Activated naive CD4-positive, alpha-beta T cell treated with anti-CD3 and anti-CD28 coated beads, Interleukin-2, amount 50 U/mL, for 24 hours (primary cell): ENCODE results near the gene KRT7.
"Not testable (repeated sequence)": the region's sequence is repeated elsewhere in the genome, so short reads cannot be mapped to it uniquely, and the experiment has no call there.

Experiments
- H3K27ac Mint-ChIP-seq: one replicate; pipeline ENCODE4 v1.8.0; 2021; ENCODE audit warnings: mild to moderate bottlenecking, mixed read lengths
- H3K27me3 Mint-ChIP-seq: one replicate; pipeline ENCODE4 v1.8.0; 2021; ENCODE audit warnings: mixed read lengths
- H3K36me3 Mint-ChIP-seq: one replicate; pipeline ENCODE4 v1.8.0; 2021; ENCODE audit warnings: mixed read lengths
- H3K4me1 Mint-ChIP-seq: one replicate; pipeline ENCODE4 v1.8.0; 2021; ENCODE audit warnings: mixed read lengths
- H3K4me3 Mint-ChIP-seq: one replicate; pipeline ENCODE4 v1.8.0; 2021; ENCODE audit warnings: mild to moderate bottlenecking, mixed read lengths
- H3K9me3 Mint-ChIP-seq: one replicate; pipeline ENCODE4 v1.8.0; 2021; ENCODE audit warnings: mixed read lengths

The KRT7 gene

GRCh38 chr12:52279422-52280318 is 46.6 kb downstream of the KRT7 start:
- no peak overlapping the region for H3K4me3 Mint-ChIP-seq
- H3K36me3 Mint-ChIP-seq, result no peaks in the 10 kb centered on the region
- peaks cover 5% of the 10 kb centered on the region for H3K4me1 Mint-ChIP-seq
- no peak overlapping the region for H3K27ac Mint-ChIP-seq
- H3K9me3 Mint-ChIP-seq, result no peaks in the 10 kb centered on the region
- H3K27me3 Mint-ChIP-seq, result no peaks in the 10 kb centered on the region

DNA sequence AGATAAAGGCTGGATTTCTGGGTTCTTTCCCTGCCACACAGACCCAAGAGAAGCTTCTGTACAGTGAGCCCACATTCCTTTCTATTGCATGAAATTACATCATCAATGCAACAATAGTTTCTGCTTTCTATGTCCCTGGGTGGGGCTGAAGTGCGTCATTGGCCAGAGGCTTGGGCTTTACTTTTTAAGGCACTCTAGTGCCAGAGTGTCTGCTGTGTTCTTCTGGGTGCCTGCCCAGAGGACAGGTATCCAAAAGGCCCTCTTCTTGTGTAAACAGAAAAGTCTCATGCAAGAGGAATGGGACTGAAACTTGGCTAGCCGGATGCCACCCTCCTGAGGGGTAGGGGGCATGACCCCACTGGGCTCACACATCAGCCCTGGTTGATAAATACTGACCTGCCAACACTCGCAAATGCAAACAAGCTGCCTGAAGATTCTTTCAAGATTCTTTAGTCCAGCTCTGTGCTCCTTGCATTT is 47.3 kb downstream of the KRT7 start:
- H3K9me3 Mint-ChIP-seq, result no peaks in the 10 kb centered on the region
- no peaks in the 10 kb centered on the region for H3K36me3 Mint-ChIP-seq
- H3K4me3 Mint-ChIP-seq, result no peak overlapping the region
- H3K4me1 Mint-ChIP-seq, result peaks cover 5% of the 10 kb centered on the region
- H3K27me3 Mint-ChIP-seq, result no peaks in the 10 kb centered on the region
- H3K27ac Mint-ChIP-seq, result no peak overlapping the region

- Mint-ChIP-seq H3K9me3 (no peaks in the 10 kb centered on the region), H3K27ac (no peak overlapping the region), H3K4me3 (no peak overlapping the region), H3K4me1 (peaks cover 5% of the 10 kb centered on the region), H3K36me3 (no peaks in the 10 kb centered on the region), H3K27me3 (no peaks in the 10 kb centered on the region)
Measured at GRCh38 chr12:52280796-52281560, 47.9 kb downstream of the KRT7 start.

GRCh38 chr12:52284562-52285171 is 51.6 kb downstream of the KRT7 start:
- Mint-ChIP-seq H3K27ac (no peak overlapping the region), H3K9me3 (no peaks in the 10 kb centered on the region), H3K4me3 (no peak overlapping the region), H3K4me1 (peaks cover 7% of the 10 kb centered on the region), H3K36me3 (no peaks in the 10 kb centered on the region), H3K27me3 (no peaks in the 10 kb centered on the region)

- H3K27ac Mint-ChIP-seq, result no peak overlapping the region
- no peaks in the 10 kb centered on the region for H3K9me3 Mint-ChIP-seq
- no peaks in the 10 kb centered on the region for H3K36me3 Mint-ChIP-seq
- H3K27me3 Mint-ChIP-seq, result no peaks in the 10 kb centered on the region
- H3K4me3 Mint-ChIP-seq, result no peak overlapping the region
- H3K4me1 Mint-ChIP-seq, result peaks cover 7% of the 10 kb centered on the region
Measured at GRCh38 chr12:52285172-52285745, 52.2 kb downstream of the KRT7 start.

- Mint-ChIP-seq H3K9me3 (no peaks in the 10 kb centered on the region), H3K4me3 (no peak overlapping the region), H3K27me3 (no peaks in the 10 kb centered on the region), H3K36me3 (no peaks in the 10 kb centered on the region), H3K4me1 (peaks cover 7% of the 10 kb centered on the region), H3K27ac (no peak overlapping the region)
Measured at GRCh38 chr12:52285851-52286530, 52.9 kb downstream of the KRT7 start.

DNA sequence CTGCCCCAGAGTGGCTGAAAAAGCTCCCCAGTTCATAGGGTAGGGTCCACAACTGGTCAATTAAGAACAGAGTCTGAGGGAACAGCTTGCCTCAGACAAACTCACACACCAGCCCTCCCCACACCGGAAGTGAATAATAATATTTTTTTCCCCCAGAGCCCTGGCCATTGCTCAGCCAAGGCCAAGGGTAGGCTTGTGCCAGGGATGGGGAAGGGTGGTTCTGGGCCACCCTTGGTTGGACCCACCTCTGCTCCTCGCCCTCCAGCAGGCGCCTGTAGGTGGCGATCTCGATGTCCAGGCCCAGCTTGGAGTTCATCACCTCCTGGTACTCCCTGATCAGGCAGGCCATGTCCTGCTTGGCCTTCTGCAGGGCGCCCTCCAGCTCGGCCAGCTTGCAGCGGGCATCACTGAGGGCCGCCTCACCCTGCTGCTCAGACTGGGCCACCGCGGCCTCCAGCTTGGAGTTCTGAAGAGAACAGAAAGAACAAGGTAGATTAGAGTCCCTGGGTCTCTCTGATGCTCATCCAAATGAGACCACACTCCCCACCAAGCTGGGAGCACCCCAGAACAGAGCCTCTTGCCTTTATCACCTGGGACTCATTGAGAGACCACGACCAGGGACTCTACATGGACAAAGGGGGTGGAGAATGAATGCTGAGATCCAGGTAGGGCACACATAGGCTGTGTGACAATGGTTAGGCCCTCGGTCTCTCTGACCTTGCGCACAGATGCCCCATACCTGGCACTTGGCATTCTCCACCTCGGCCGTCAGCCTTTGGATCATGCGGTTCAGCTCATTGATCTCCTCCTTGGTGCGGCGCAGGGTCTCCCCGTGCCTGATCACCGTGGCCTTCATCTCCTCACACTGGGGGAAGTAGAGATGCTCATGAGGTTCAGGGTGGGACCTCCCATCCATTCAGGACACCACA is 54.1 kb downstream of the KRT7 start:
- H3K27ac Mint-ChIP-seq, H3K4me3 Mint-ChIP-seq, H3K36me3 Mint-ChIP-seq, H3K4me1 Mint-ChIP-seq, H3K9me3 Mint-ChIP-seq, H3K27me3 Mint-ChIP-seq: not testable (repeated sequence)

DNA sequence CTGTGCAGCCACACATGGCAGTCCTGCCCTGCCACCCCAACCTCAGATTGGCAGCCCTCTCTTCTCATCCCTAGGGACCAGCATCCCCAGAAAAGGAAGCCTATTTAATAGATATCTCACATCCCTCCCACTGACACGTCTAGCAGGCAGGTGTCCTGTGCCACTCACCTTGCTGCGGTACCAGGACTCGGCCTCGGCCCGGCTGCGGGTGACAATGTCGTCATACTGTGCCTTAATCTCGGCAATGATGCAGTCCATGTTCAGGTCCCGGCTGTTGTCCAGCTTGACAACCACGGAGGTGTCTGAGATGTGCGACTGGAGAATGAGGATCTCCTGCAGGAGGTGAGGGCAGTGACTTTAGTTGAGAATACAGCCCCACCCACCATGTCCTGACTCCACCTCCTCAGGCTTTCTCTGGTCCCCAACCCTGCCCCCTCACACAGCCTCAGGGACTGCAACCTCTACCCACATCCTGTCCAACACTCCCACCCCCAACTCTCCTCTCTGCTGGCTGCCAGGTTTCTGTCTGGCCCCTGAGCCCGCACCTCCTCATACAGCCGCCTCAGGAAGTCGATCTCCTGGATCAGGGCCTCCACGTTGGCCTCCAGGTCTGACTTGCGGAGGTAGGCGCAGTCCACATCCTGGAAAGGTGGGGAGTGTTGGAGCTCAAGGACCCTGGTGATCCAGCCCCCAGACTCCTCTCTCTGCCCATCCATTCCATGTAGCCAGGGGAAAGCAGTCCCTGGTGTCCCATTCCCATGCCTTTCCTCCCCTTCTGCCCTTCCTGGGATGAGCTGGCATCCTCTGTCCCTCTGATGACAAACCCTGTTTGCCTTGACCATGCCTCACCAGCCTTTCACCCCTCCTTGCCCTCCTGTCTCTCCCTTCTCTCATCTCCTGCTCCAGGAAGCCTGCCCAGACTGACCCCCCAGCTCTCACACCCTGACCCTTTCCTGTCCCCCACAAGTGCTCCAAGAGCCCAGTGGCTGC is 55.1 kb downstream of the KRT7 start:
- H3K27me3 Mint-ChIP-seq, H3K4me1 Mint-ChIP-seq, H3K9me3 Mint-ChIP-seq, H3K36me3 Mint-ChIP-seq, H3K4me3 Mint-ChIP-seq, H3K27ac Mint-ChIP-seq: not testable (repeated sequence)

DNA sequence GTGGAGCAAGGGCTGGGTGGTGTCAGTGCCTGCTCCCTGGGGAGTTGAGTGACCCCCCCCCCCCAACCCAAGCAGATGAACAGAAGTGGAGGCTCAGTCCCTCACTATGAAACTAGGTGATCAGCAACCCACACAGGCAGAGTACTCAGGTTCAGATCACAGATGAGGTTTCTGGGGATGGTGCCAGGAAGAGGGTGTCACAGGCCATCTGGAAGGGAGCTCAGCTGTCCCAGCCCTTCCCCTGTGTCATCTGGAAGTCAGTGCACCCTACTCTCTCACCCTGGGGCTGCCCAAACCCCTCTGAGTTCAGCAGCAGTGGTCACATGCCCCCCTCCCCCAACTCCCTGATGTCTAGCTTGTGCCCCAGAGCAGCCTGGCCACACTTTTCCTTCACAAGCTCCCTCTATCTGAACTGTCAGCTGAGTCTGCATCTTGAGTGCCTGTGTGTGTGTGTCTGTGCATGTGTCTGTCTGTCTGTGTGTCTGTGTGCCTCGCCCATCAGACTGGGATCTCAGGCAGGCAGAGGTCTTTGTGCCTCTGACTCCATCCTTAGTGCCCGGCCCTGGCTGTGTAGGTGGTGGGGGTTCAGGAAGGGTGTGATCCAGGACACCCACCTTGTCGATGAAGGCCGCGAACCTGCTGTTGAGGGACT is 57.6 kb downstream of the KRT7 start:
- H3K27me3 Mint-ChIP-seq, H3K36me3 Mint-ChIP-seq, H3K27ac Mint-ChIP-seq, H3K4me3 Mint-ChIP-seq, H3K4me1 Mint-ChIP-seq, H3K9me3 Mint-ChIP-seq: not testable (repeated sequence)

- Mint-ChIP-seq H3K27me3 (no peaks in the 10 kb centered on the region), H3K4me3 (no peak within 1 kb of the TSS), H3K4me1 (peaks cover 7% of the 10 kb centered on the region), H3K36me3 (no peaks in the 10 kb centered on the region), H3K27ac (no peak within 1 kb of the TSS), H3K9me3 (no peaks in the 10 kb centered on the region)
Measured at GRCh38 chr12:52291267-52291935, 58.4 kb downstream of the KRT7 start, which contains the start of gene KRT81. Gene KRT81, minus strand, starts transcription at chr12:52291534. Its CDS starts 69 bp downstream, at chr12:52291465.

- Mint-ChIP-seq H3K9me3 (no peaks in the 10 kb centered on the region), H3K27me3 (peaks cover 1% of the 10 kb centered on the region), H3K4me1 (no peaks in the 10 kb centered on the region), H3K4me3 (no peak overlapping the region), H3K36me3 (no peaks in the 10 kb centered on the region), H3K27ac (no peak overlapping the region)
Measured at GRCh38 chr12:52293926-52294325, 60.9 kb downstream of the KRT7 start.

- Mint-ChIP-seq H3K27me3 (peaks cover 1% of the 10 kb centered on the region), H3K27ac (no peak overlapping the region), H3K4me1 (no peaks in the 10 kb centered on the region), H3K9me3 (no peaks in the 10 kb centered on the region), H3K4me3 (no peak overlapping the region), H3K36me3 (no peaks in the 10 kb centered on the region)
Measured at GRCh38 chr12:52294803-52295202, 61.8 kb downstream of the KRT7 start.
